HepG2 (cell line): ENCODE data around the gene TRMT112. TPM values are rescaled to one million over a fixed set of nuclear protein-coding genes. Genes with fewer than 3 reads are reported as not detected.
A peak's percentile ranks its signal among the peaks of the same experiment; 100 is the strongest.

ENCODE experiments used
- AHR ChIP-seq: IDR thresholded peaks from 2 replicates; pipeline ENCODE4 v1.6.1; 2018; ENCODE audit warnings: missing genetic modification reagents, missing compliant biosample characterization
- CCAR2 ChIP-seq: fragments of 200-400 bp; formaldehyde crosslinking; optimal IDR thresholded peaks from 2 replicates; pipeline ENCODE3; 2018; ENCODE audit warnings: low read depth, mild to moderate bottlenecking, low read length, moderate library complexity
- KAT8 ChIP-seq: IDR thresholded peaks from 2 replicates; pipeline ENCODE4 v1.6.1; 2016; ENCODE audit warnings: missing genetic modification reagents, missing compliant biosample characterization
- MNT ChIP-seq: fragments of 450-650 bp; IDR thresholded peaks from 2 replicates; pipeline ENCODE4 v1.6.1; 2016
- MTF2 ChIP-seq: sonication (generic); formaldehyde crosslinking; IDR thresholded peaks from 2 replicates; pipeline ENCODE4 v1.5.0; 2020; ENCODE audit warnings: missing genetic modification reagents, borderline replicate concordance
- NCOA2 ChIP-seq: sonication (generic); formaldehyde crosslinking; IDR thresholded peaks from 2 replicates; pipeline ENCODE4 v1.8.0; 2022; ENCODE audit warnings: inconsistent platforms
- REXO4 ChIP-seq: sonication (generic); formaldehyde crosslinking; IDR thresholded peaks from 2 replicates; pipeline ENCODE4 v1.8.0; 2022; ENCODE audit warnings: missing genetic modification reagents, mild to moderate bottlenecking, borderline replicate concordance
- ZBTB38 ChIP-seq: sonication (generic); formaldehyde crosslinking; IDR thresholded peaks from 2 replicates; pipeline ENCODE4 v1.5.1; 2020; ENCODE audit warnings: mild to moderate bottlenecking, missing genetic modification reagents
- ZNF343 ChIP-seq: sonication (generic); formaldehyde crosslinking; IDR thresholded peaks from 2 replicates; pipeline ENCODE4 v1.4.0; 2020; ENCODE audit warnings: mild to moderate bottlenecking, missing genetic modification reagents
- ZNF530 ChIP-seq: sonication (generic); formaldehyde crosslinking; IDR thresholded peaks from 2 replicates; pipeline ENCODE4 v1.5.0; 2020; ENCODE audit warnings: low read depth, mild to moderate bottlenecking, missing genetic modification reagents
- ZNF850 ChIP-seq: sonication (generic); formaldehyde crosslinking; conservative IDR thresholded peaks from 2 replicates; pipeline ENCODE4 v1.9.0; 2021; ENCODE audit warnings: mild to moderate bottlenecking, missing genetic modification reagents
- polyA plus RNA-seq, 8 experiments: library from polyadenylated mRNA; depleted of rRNA in 3 of 8; stranded (reverse) in 7 of 8; unstranded in 1 of 8; fragments of >200 nt; fragmentation: Illumina TruSeq in 4 of 8; extraction: Trizol in 4 of 8; gene quantifications; 2 replicates each; pipeline versions ENCODE4 v1.2.1 to v1.2.3, GENCODE V29; 2011 to 2016; ENCODE audit warnings: low read depth in 4 of 8, missing spikeins in 1 of 8, mixed read lengths in 1 of 8; ENCODE audit not compliant: insufficient read depth in 1 of 8
- total RNA-seq, 5 experiments: library from RNA; depleted of rRNA; stranded (reverse); fragments of >200 nt; fragmentation: Illumina TruSeq; extraction: Trizol; gene quantifications; 2 replicates each; pipeline ENCODE4 v1.2.3, GENCODE V29; 2016; ENCODE audit warnings: low read depth in 1 of 5
- TF ChIP-seq, protein P1 (sequence below), 2 experiments: fragments of 450-650 bp in 1 of 2; sonication (generic) in 1 of 2; formaldehyde crosslinking in 1 of 2; IDR thresholded peaks; 2 replicates each; pipeline versions ENCODE4 v1.6.1 to v1.8.0; 2016 to 2022; ENCODE audit warnings: antibody characterized with exemption in 1 of 2, mild to moderate bottlenecking in 1 of 2, missing genetic modification reagents in 1 of 2
- TF ChIP-seq, protein P2 (sequence below): sonication (generic); formaldehyde crosslinking; IDR thresholded peaks from 2 replicates; pipeline ENCODE4 v1.4.0; 2020; ENCODE audit warnings: missing genetic modification reagents; ENCODE audit errors: not compliant biosample characterization
- TF ChIP-seq, protein P3 (sequence below): fragments of 450-650 bp; IDR thresholded peaks from 2 replicates; pipeline ENCODE4 v1.6.1; 2017; ENCODE audit warnings: mild to moderate bottlenecking

Gene TRMT112
- total and polyA plus RNA-seq, 2 of the 13 experiments (the other 11 are each of a cell fraction or from before 2014, with no cell fraction given): 186 to 409 TPM

GRCh38 chr11:64304316-64305072, 12.9 kb downstream of the TRMT112 start (continued):
- TF ChIP-seq, protein P1, sequence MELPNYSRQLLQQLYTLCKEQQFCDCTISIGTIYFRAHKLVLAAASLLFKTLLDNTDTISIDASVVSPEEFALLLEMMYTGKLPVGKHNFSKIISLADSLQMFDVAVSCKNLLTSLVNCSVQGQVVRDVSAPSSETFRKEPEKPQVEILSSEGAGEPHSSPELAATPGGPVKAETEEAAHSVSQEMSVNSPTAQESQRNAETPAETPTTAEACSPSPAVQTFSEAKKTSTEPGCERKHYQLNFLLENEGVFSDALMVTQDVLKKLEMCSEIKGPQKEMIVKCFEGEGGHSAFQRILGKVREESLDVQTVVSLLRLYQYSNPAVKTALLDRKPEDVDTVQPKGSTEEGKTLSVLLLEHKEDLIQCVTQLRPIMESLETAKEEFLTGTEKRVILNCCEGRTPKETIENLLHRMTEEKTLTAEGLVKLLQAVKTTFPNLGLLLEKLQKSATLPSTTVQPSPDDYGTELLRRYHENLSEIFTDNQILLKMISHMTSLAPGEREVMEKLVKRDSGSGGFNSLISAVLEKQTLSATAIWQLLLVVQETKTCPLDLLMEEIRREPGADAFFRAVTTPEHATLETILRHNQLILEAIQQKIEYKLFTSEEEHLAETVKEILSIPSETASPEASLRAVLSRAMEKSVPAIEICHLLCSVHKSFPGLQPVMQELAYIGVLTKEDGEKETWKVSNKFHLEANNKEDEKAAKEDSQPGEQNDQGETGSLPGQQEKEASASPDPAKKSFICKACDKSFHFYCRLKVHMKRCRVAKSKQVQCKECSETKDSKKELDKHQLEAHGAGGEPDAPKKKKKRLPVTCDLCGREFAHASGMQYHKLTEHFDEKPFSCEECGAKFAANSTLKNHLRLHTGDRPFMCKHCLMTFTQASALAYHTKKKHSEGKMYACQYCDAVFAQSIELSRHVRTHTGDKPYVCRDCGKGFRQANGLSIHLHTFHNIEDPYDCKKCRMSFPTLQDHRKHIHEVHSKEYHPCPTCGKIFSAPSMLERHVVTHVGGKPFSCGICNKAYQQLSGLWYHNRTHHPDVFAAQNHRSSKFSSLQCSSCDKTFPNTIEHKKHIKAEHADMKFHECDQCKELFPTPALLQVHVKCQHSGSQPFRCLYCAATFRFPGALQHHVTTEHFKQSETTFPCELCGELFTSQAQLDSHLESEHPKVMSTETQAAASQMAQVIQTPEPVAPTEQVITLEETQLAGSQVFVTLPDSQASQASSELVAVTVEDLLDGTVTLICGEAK (IDR thresholded peaks at IDR 0.05): no peak
- TF ChIP-seq, protein P1 (CRISPR knock-in tag; IDR thresholded peaks at IDR 0.05): no peak
- no peak for TF ChIP-seq MTF2 (CRISPR knock-in tag)
- TF ChIP-seq REXO4 (CRISPR knock-in tag): no peak
- TF ChIP-seq, protein P2, sequence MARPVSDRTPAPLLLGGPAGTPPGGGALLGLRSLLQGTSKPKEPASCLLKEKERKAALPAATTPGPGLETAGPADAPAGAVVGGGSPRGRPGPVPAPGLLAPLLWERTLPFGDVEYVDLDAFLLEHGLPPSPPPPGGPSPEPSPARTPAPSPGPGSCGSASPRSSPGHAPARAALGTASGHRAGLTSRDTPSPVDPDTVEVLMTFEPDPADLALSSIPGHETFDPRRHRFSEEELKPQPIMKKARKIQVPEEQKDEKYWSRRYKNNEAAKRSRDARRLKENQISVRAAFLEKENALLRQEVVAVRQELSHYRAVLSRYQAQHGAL: no peak
- no peak for TF ChIP-seq ZBTB38
- peak; percentile 66; the same call in 1 of the 2 replicates for TF ChIP-seq KAT8 (CRISPR knock-in tag)
- TF ChIP-seq CCAR2: peak; percentile 46
- TF ChIP-seq ZNF850: no peak
- no peak for TF ChIP-seq AHR (CRISPR knock-in tag)
- no peak for TF ChIP-seq ZNF343 (CRISPR knock-in tag)
- TF ChIP-seq, protein P3, sequence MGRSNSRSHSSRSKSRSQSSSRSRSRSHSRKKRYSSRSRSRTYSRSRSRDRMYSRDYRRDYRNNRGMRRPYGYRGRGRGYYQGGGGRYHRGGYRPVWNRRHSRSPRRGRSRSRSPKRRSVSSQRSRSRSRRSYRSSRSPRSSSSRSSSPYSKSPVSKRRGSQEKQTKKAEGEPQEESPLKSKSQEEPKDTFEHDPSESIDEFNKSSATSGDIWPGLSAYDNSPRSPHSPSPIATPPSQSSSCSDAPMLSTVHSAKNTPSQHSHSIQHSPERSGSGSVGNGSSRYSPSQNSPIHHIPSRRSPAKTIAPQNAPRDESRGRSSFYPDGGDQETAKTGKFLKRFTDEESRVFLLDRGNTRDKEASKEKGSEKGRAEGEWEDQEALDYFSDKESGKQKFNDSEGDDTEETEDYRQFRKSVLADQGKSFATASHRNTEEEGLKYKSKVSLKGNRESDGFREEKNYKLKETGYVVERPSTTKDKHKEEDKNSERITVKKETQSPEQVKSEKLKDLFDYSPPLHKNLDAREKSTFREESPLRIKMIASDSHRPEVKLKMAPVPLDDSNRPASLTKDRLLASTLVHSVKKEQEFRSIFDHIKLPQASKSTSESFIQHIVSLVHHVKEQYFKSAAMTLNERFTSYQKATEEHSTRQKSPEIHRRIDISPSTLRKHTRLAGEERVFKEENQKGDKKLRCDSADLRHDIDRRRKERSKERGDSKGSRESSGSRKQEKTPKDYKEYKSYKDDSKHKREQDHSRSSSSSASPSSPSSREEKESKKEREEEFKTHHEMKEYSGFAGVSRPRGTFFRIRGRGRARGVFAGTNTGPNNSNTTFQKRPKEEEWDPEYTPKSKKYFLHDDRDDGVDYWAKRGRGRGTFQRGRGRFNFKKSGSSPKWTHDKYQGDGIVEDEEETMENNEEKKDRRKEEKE: no peak
- no peak for TF ChIP-seq NCOA2 (CRISPR knock-in tag)
- TF ChIP-seq MNT: no peak
- no peak for TF ChIP-seq ZNF530 (CRISPR knock-in tag)
